Pancreas (tissue), 10 donors: ENCODE data around the gene TMEM147. TPM values are rescaled to one million over a fixed set of nuclear protein-coding genes. Genes with fewer than 3 reads are reported as not detected.

Experiments
- ATAC-seq, 4 donors: fragments of 200-7000 bp; cut with Tn5 transposase; one replicate each; pipeline versions ENCODE4 v1.8.0 to v1.9.1; 2020; ENCODE audit warnings: mild to moderate bottlenecking in 4 of 4, moderate library complexity in 4 of 4
- DNase-seq, 6 donors: peaks; one replicate each; pipeline ENCODE4 v3.0.0-alpha.2; 2020
- FAIRE-seq: peaks from 2 replicates; lab custom pipeline; 2012; peaks lifted over from hg19 to GRCh38; lab: Jason Lieb, UNC
- H3K27ac ChIP-seq, 4 donors: fragments of 200-600 bp; sonication (generic); 1 replicate in 3 of 4; 2 replicates in 1 of 4; pipeline versions ENCODE4 v1.5.0 to v1.8.0; 2020
- H3K27me3 ChIP-seq, 4 donors: fragments of 200-600 bp; one replicate each; pipeline ENCODE4 v1.8.0; 2021
- H3K36me3 ChIP-seq, 3 donors: fragments of 200-600 bp; sonication (generic) in 1 of 3; one replicate each; pipeline versions ENCODE4 v1.5.0 to v1.8.0; 2020 to 2021
- H3K4me1 ChIP-seq, 3 donors: fragments of 200-600 bp; one replicate each; pipeline ENCODE4 v1.8.0; 2021
- H3K4me3 ChIP-seq, 4 donors: fragments of 200-600 bp; sonication (generic) in 2 of 4; one replicate each; pipeline versions ENCODE4 v1.5.0 to v1.8.0; 2020 to 2021
- H3K9me3 ChIP-seq, 4 donors: fragments of 200-600 bp; one replicate each; pipeline ENCODE4 v1.8.0; 2021
- CTCF ChIP-seq, 4 donors: fragments of 200-600 bp; sonication (generic) in 3 of 4; IDR thresholded peaks; one replicate each; pipeline versions ENCODE4 v1.5.0 to v1.8.0; 2021; ENCODE audit warnings: antibody characterized with exemption in 4 of 4
- WGBS, 2 donors: extraction: QIAGEN DNeasy Blood & Tissue Kit; methylation state at CpG; one replicate each; pipeline ENCODE4 v1.1.7; 2013; 5-methylcytosine and 5-hydroxymethylcytosine counted together
- intact Hi-C, 3 donors: fragments of 100-400 bp; cut with DNase I; formaldehyde crosslinking; loops; one replicate each; pipeline versions ENCODE4 v1.11.1 to v1.14.2; 2022
- polyA plus RNA-seq, 2 donors: library from polyadenylated mRNA; stranded (reverse); fragments of 200-250 nt; gene quantifications; one replicate each; pipeline ENCODE4 v1.2.3, GENCODE V29; 2013
- total RNA-seq, 6 donors: library from RNA; stranded (reverse); fragmentation: NEBNext Ultra II Directional in 4 of 6; extraction: Animal tissue kit (Norgen Biotek cat#: 25700) in 4 of 6; gene quantifications; one replicate each; pipeline versions ENCODE4 v1.2.1 to v1.2.4, GENCODE V29; 2021 to 2023
- donor health status: healthy with polysubstance abuse.
- donor health status: DM: no; HTN: no; CAD: no; lungs with moderate emphysema.
- donor health status: DM: no; HTN: no; CAD: no.
- donor health status: control.
- donor health status: control.
- donor health status: Bipolar disorder and iron deficiency.
- donor health status: DM: yes; HTN: yes; CAD: no.
- donor health status: DM: no; HTN: no; CAD: no.
- donor health status: DM: no; HTN: no; CAD: no.
- donor health status: DM: yes; HTN: yes; CAD: no.

The TMEM147 gene
- total and polyA plus RNA-seq, 8 donors = 44.3 to 91.1 (median 56.5) TPM

GRCh38 chr19:35543280-35544109 is 1.9 kb upstream of the TMEM147 start:
- Histone ChIP-seq H3K4me3 (no peak overlapping the region), H3K9me3 (no peaks in the 10 kb centered on the region), H3K4me1 (peaks cover 0 to 14% (median 4%) of the 10 kb centered on the region in 3 donors), H3K36me3 (no peaks in the 10 kb centered on the region), H3K27ac (no peak overlapping the region), H3K27me3 (no peaks in the 10 kb centered on the region)
- FAIRE-seq (no peak), ATAC-seq (no peak), DNase-seq (no peak)
- intact Hi-C loops = loop anchor here in 2 of 3 donors (10.0 kb wide), 2 partner anchors 51 to 181 kb away; no protein-coding TSS in a partner anchor
- TF ChIP-seq CTCF (IDR thresholded peaks at IDR 0.05) = no peak
- 94 to 96% methylated on average over 15 of the region's 15 CpGs for WGBS, 2 donors

GRCh38 chr19:35544110-35544802 is 1.2 kb upstream of the TMEM147 start:
- 77 to 79% methylated on average over 3 of the region's 3 CpGs for WGBS, 2 donors
- H3K4me3 ChIP-seq = peak overlapping the region in 3 of 4 donors; percentile 73 to 99 (median 90)
- ATAC-seq = no peak

GRCh38 chr19:35545855-35546381 is 492 bp downstream of the TMEM147 start:
- TF ChIP-seq CTCF (IDR thresholded peaks at IDR 0.05) = no peak
- 1 to 2% methylated on average over 27 of the region's 27 CpGs for WGBS, 2 donors
- no peaks in the 10 kb centered on the region for H3K9me3 ChIP-seq
- no peaks in the 10 kb centered on the region for H3K36me3 ChIP-seq
- DNase-seq = peak in 1 of 6 donors; percentile 53
- no peaks in the 10 kb centered on the region for H3K27me3 ChIP-seq
- peak overlapping the region; percentile 36 to 70 (median 53) for H3K27ac ChIP-seq
- peak overlapping the region; percentile 49 to 99 (median 82) for H3K4me3 ChIP-seq
- intact Hi-C loops = loop anchor here in 2 of 3 donors (5.0 to 10.0 kb wide), 3 partner anchors 41 to 179 kb away; partner anchors contain the start of gene PMIS2 (in 1 of the 2)
- H3K4me1 ChIP-seq = peaks cover 0 to 17% (median 4%) of the 10 kb centered on the region in 3 donors
- no peak for FAIRE-seq
- ATAC-seq = peak; percentile 14 to 34 (median 27)

More at GRCh38 chr19:35544110-35544802, 1.2 kb upstream of the TMEM147 start:
- intact Hi-C loops = loop anchor here in 2 of 3 donors (10.0 kb wide), 2 partner anchors 51 to 181 kb away; no protein-coding TSS in a partner anchor
- Histone ChIP-seq H3K4me1 (peaks cover 0 to 14% (median 4%) of the 10 kb centered on the region in 3 donors), H3K27me3 (no peaks in the 10 kb centered on the region), H3K27ac (no peak overlapping the region), H3K36me3 (no peaks in the 10 kb centered on the region), H3K9me3 (no peaks in the 10 kb centered on the region)
- FAIRE-seq = no peak
- no peak for DNase-seq
- TF ChIP-seq CTCF (IDR thresholded peaks at IDR 0.05) = no peak

- DNase-seq = no peak
- Histone ChIP-seq H3K27ac (no peak overlapping the region), H3K4me1 (peaks cover 0 to 17% (median 4%) of the 10 kb centered on the region in 3 donors), H3K4me3 (peak overlapping the region in 3 of 4 donors; percentile 73 to 99 (median 90)), H3K36me3 (no peaks in the 10 kb centered on the region), H3K9me3 (no peaks in the 10 kb centered on the region), H3K27me3 (no peaks in the 10 kb centered on the region)
- 48 to 51% methylated on average over 8 of the region's 8 CpGs for WGBS, 2 donors
- no peak for FAIRE-seq
- no peak for TF ChIP-seq CTCF (IDR thresholded peaks at IDR 0.05)
- ATAC-seq = no peak
- intact Hi-C loops = loop anchor here in 2 of 3 donors (5.0 to 10.0 kb wide), 3 partner anchors 41 to 178 kb away; partner anchors contain the start of gene PMIS2 (in 1 of the 2)
Observed at GRCh38 chr19:35546532-35546931, 1.1 kb downstream of the TMEM147 start.
